Chondrocyte (in vitro differentiated cells): ENCODE measurements around the gene MDFI. TPM values are rescaled to one million over a fixed set of nuclear protein-coding genes. Genes with fewer than 3 reads are reported as not detected.

Source experiments
- DNase-seq: peaks from one replicate; pipeline ENCODE4 v3.0.0; 2021; ENCODE audit warnings: mixed read lengths, low spot score
- H3K27ac Mint-ChIP-seq: one replicate; pipeline ENCODE4 v1.8.0; 2021; ENCODE audit warnings: mild to moderate bottlenecking, moderate library complexity, mixed read lengths; ENCODE audit not compliant: unreplicated experiment
- H3K27me3 Mint-ChIP-seq: 2 replicates; pipeline ENCODE4 v1.8.0; 2021; ENCODE audit warnings: low read depth, mixed read lengths
- H3K36me3 Mint-ChIP-seq: 2 replicates; pipeline ENCODE4 v1.8.0; 2021; ENCODE audit warnings: low read depth, mixed read lengths
- H3K4me1 Mint-ChIP-seq: 2 replicates; pipeline ENCODE4 v1.8.0; 2021; ENCODE audit warnings: low read depth, mild to moderate bottlenecking, mixed read lengths
- H3K4me3 Mint-ChIP-seq: one replicate; pipeline ENCODE4 v1.8.0; 2021; ENCODE audit warnings: mild to moderate bottlenecking, moderate library complexity, mixed read lengths; ENCODE audit not compliant: unreplicated experiment
- H3K9me3 Mint-ChIP-seq: 2 replicates; pipeline ENCODE4 v1.8.0; 2021; ENCODE audit warnings: low read depth, mixed read lengths
- total RNA-seq: library from RNA; stranded (reverse); gene quantifications from 3 replicates; pipeline ENCODE4 v1.2.1, GENCODE V29; 2021
- TF ChIP-seq, protein P1 (sequence below): fragments of 200-600 bp; sonication (generic); IDR thresholded peaks from 2 replicates; pipeline ENCODE4 v1.5.0; 2021; ENCODE audit warnings: antibody characterized with exemption, mild to moderate bottlenecking, moderate library complexity

MDFI gene
- total RNA-seq, 1 donor from 2014 or later, result 31.8 TPM

DNA sequence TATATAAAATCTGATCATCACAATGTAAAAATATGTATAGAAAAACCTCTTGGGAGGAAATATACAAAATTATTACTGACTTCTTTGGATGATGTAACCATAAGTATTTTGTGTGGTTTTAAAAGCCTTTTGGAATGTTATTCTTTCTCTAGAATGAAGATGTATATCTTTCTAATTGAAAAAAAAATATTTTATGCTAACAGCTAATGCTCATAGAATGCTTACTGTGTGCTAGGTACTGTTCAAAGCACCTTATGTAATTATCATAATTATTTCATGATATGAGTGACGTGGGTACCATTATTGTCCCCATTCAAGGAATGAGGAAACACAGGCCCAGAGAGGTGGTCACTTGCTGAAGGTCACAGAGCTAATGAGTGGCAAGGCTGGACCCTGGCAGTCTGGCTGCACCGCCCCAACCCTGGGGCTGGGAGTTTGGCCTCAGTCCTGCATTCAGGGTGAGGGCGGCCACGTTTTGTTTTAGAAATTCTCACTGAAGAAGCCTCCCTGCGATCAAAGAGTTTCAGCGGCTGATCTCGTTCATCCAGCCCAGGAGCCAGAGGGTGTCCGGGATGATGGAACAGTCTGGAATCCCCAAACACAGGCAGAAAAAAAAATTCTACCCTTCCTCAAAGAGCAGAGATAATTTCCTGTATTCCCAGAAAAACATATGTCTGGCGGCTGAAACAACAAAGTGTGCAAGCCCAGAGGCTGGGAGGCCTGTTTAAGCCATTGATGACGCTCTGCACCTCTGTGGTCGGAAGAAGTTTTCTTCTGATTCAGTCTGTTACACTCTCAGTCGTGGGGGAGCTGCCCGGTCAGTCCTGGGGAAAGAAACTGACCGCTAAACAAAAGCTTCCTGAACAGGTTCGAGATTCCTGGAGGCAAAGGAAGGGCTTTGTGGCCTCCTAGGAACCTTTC is 59.9 kb downstream of the MDFI start:
- no peaks in the 10 kb centered on the region for H3K36me3 Mint-ChIP-seq
- H3K4me3 Mint-ChIP-seq, result peak overlapping the region; percentile 52
- peaks cover 51% of the 10 kb centered on the region for H3K4me1 Mint-ChIP-seq
- TF ChIP-seq, protein P1, sequence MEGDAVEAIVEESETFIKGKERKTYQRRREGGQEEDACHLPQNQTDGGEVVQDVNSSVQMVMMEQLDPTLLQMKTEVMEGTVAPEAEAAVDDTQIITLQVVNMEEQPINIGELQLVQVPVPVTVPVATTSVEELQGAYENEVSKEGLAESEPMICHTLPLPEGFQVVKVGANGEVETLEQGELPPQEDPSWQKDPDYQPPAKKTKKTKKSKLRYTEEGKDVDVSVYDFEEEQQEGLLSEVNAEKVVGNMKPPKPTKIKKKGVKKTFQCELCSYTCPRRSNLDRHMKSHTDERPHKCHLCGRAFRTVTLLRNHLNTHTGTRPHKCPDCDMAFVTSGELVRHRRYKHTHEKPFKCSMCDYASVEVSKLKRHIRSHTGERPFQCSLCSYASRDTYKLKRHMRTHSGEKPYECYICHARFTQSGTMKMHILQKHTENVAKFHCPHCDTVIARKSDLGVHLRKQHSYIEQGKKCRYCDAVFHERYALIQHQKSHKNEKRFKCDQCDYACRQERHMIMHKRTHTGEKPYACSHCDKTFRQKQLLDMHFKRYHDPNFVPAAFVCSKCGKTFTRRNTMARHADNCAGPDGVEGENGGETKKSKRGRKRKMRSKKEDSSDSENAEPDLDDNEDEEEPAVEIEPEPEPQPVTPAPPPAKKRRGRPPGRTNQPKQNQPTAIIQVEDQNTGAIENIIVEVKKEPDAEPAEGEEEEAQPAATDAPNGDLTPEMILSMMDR, result no peak
- no peaks in the 10 kb centered on the region for H3K9me3 Mint-ChIP-seq
- peak overlapping the region; percentile 99 for H3K27ac Mint-ChIP-seq
- no peak for DNase-seq
- no peaks in the 10 kb centered on the region for H3K27me3 Mint-ChIP-seq

DNA sequence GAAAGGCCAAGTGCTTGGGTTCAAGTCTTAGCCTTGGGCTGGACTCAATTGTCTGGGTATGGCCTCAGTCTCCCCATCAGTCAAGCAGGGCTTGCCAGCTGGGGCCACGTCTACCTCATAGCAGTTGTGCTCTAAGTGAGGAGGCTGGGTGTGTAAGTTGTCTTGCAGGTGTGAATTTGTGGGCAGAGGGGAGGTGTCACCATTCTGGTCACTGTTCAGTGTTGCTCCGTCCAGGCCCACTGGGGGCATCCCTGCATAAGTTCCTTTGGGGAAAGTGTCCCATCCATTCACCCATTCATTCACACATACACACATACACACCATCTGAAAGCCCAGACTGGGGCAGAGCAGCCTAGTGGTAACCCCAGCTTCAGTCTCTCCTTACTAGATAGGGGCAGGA is 60.8 kb downstream of the MDFI start:
- Mint-ChIP-seq H3K4me3 (no peak overlapping the region), H3K27ac (peak overlapping the region; percentile 99), H3K27me3 (no peaks in the 10 kb centered on the region), H3K4me1 (peaks cover 51% of the 10 kb centered on the region), H3K9me3 (no peaks in the 10 kb centered on the region), H3K36me3 (no peaks in the 10 kb centered on the region)
- no peak for DNase-seq
- TF ChIP-seq, protein P1, result peak; percentile 3

DNA sequence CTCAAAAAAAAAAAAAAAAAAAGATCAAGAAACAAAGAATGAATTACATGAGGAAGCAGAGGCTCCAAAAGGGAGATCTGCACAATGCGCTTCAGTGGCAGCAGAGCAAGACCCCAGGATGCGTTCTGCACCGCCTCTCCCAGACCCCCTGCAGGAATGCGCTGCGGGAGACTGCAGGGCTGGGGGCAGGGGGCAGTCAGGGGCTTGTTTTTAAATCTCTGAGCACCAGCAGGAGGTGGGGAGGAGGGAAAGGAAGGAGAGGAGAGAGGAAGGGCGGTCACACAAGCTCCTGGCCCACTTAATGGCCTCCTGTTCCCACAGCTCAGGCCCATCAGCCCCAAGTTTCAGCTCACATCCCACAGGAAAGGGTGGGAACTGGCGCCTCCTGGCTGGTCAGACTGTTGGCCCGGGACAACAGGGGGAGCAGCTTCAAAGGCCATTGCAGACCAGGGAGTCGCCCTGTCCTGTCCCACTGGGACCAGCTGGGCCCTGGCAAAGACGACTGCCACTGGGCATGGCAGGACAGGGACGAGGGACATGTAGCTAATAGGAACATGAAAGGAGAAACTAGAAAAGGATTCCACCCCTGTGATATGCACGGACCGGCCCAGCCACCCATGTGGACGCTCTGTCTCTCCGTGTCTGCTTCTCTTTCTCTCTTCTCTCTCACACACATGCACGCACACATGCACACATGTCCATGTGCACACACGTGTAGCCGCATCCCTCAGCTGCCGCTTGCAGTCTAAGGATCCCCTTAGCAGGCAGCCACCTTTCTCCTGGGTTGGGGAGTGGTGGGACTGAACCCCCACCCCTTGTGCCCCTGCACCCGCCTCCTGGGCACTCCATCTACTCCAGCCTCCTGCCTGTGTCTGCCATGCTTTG is 62.4 kb downstream of the MDFI start:
- Mint-ChIP-seq H3K27ac (peak overlapping the region; percentile 75), H3K27me3 (no peaks in the 10 kb centered on the region), H3K9me3 (no peaks in the 10 kb centered on the region), H3K4me3 (no peak overlapping the region), H3K36me3 (no peaks in the 10 kb centered on the region), H3K4me1 (peaks cover 56% of the 10 kb centered on the region)
- no peak for DNase-seq
- TF ChIP-seq, protein P1, result peak; percentile 40

DNA sequence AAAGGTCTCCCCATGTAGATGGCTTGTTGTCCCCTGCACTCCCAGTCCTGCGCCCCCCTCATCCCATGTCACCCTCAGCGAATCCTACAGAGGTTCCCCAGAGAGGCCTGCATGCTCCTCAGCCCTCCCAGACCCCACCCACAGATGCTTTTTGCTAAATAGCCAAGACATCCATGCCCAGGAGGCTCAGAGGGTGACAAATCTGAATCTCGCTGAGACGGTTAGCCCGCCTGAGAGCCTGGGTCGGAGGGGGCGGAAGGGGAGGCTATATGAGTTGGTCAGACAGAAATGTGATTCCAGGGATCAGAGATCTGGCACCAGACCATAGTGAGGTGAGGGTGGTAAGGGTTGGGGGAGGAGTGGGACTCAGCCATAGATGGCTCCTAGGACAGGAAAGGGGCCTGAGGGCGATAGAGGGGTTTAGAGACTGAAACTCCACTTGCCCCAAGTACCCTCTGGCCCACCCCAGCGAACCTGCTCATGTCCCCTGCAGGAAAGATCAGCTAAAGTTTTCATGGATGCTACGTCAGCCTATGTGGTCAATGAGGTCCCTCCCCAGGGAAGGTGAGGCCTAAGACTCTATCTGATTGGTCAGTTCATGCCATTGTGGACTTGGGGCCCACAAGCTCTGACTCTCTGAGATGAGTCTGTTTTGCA is 63.9 kb downstream of the MDFI start:
- Mint-ChIP-seq H3K27me3 (no peaks in the 10 kb centered on the region), H3K9me3 (no peaks in the 10 kb centered on the region), H3K36me3 (no peaks in the 10 kb centered on the region), H3K4me3 (no peak overlapping the region), H3K4me1 (peaks cover 66% of the 10 kb centered on the region), H3K27ac (no peak overlapping the region)
- TF ChIP-seq, protein P1, result no peak
- DNase-seq, result no peak
